Mucosa of gallbladder (tissue), 1 donor: ENCODE measurements around the gene SPOPL. TPM values are rescaled to one million over a fixed set of nuclear protein-coding genes. Genes with fewer than 3 reads are reported as not detected.

ENCODE experiments used
- DNase-seq: peaks from one replicate; pipeline ENCODE4 v3.0.0-alpha.2; 2020; ENCODE audit warnings: low spot score
- total RNA-seq: library from RNA; stranded (reverse); gene quantifications from one replicate; pipeline ENCODE4 v1.2.1, GENCODE V29; 2021
- donor health status: DM: no; HTN: no; CAD: no.

The SPOPL gene
- total RNA-seq, 1 donor from 2014 or later = 29.2 TPM

DNA sequence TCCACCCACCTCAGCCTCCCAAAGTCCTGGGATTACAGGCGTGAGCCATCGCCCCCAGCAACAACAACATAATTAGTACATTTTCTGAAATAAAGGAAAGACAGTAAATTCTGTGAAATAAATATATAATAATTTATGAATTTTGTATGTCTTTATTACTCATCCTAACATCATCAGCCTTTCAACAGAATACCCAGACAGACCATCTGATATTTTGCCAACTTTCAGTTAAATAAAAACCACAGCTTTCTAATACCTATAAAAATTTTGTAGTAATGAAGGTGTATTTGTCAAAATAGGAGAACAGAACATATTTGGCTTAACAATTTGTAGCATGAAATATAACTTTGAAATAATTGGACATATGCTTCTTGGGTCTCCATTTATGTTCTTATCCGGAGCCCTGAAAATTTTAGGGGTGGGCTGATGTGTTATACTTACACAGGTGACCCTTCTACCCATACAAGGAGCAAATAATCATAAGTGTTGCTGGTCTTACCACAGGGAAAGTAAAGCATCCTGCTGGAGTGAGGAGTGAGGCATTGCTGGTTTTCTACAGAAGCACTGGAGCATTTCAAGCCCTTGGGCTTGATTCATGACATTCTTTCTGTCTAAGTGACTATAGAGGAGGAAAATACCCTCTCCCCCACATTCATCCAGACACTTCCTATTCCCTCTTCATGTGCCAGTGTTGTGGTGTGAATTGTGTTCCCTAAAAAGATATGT lies 99.3 kb downstream of the SPOPL start:
- DNase-seq = no peak

DNA sequence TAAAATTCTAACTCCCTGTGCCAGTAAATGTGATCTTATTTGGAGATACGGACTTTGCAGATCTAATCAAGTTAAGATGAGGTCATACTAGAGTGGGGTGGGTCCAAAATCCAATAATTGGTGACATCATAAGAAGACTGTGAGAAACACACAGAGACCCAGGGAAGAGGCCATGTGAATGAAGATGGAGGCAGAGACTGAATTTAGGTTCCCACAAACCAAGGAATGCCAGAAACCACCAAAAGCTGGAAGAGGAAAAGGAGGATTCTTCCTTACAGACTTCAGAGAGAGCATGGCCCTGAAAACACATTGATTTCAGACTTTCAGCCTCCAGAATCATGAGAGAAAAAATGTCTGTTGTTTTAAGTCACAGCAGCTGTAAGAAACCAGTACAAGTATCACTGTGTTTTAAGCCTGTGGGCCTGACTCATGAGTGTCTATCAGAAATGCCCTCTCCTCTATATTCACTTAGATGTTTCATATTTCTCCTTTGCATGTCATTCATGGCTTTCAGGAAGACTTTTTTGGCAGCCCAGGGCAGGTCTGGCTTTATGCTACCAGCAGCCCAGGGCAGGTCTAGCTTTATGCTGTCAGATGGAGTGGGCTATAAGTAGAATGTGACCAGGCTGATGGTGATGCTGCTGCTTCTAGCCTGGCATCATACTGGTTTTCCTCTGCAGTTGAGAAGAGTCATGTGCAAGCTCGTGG lies 100.0 kb downstream of the SPOPL start:
- no peak for DNase-seq

DNA sequence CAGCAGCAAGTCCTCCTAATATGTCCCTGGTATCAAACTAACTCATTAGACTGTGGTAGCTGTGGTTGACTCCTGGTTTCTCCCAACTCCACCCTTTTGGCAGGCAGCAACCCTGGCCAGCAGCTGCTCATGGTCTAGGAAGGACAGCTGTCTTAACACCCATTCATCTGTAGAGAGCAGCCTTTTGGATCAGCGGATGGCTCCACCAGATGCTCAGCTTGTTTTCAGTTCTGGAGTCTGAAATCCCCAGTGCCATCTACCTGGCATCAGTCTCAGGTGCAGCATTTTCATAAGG lies 100.5 kb downstream of the SPOPL start:
- DNase-seq = no peak

DNA sequence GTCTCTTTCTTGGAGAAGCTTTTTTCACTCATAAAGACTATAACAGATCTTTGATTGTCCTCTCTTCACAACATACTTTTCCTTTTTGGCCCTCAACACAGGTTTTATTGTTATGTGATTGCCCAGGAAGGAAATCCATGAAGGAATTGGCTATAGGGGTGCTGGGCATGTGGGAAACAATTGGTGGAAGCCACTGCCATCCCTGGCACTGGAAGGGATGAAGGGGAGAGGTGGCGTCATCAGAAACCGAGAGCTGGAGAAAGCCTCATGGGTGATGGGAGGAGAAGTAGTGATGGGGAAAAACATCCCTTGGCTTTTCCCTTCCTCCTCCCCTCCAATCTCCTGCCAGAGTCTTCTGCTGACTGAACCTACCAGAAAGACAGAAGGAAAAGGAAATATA lies 106.2 kb downstream of the SPOPL start:
- DNase-seq = no peak

DNA sequence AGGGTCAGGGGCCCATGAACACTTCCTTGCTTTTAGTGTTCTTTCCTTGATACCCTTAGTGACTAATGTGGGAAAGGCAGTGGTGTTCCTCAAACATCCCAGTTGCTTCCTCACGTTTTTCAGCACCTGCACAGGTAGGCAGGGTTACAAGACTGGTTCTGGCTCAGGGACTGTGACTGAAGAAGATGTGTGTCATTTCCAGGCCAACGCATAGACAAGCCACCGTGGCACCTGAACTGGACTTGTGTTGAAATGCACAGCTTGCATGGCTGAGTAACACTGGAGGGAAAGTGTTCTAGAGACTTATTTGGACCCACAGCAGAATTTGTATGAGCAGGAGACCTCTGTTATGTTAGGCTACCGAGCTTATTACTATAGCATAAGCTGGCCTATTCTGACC lies 107.9 kb downstream of the SPOPL start:
- no peak for DNase-seq

DNA sequence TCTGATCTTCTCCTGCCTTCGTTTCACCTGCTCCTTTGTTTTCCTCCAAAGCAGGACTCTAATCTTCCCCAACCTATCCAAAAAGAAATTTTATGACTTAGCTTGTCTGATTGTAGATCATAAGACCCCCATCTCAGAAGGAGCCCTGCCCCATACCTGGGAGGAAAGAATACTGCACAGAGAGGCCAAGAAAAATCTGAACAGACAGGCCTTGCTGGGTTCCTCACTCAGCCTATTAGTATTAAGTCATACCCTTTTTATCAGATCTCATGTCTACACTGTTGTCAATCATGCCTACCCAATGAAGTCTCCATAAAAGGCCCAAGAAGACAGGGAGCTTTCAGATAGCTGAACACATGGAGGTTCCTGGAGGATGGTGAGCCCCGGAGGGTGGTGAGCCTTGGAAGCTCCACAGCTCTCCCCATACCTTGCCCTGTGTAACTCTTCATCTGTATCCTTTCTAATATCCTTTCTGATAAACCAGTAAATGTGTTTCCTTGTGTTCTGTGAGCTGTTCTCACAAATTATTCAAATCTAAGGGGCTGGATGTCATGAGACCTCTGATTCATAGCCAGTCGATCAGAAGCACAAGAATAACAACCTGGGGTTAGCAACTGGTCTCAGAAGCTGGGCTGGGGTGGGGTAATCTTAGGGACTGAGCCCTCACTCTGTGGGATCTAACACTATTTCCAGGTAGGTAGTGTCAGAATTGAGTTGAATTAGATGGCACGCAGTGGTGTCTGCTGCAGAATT lies 108.8 kb downstream of the SPOPL start:
- no peak for DNase-seq

DNA sequence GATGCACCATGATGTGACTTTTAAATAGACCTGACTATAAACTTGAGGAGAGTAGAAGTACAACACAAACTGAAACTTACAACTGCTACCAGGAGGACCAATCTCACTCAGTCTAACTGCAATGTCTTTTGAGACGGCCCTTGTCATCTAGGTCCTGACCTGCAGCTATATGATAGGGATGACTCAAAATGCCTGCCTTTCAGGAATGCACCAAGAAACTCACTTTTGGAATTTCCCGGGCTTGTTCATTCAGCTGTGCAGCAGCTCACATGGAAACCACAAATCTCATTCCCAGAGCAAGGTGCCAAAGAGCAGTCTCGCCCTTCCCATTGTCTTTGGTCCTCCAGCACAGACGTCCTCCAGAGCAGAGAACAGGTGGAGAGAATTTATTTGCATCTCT lies 113.7 kb downstream of the SPOPL start:
- DNase-seq = no peak

DNA sequence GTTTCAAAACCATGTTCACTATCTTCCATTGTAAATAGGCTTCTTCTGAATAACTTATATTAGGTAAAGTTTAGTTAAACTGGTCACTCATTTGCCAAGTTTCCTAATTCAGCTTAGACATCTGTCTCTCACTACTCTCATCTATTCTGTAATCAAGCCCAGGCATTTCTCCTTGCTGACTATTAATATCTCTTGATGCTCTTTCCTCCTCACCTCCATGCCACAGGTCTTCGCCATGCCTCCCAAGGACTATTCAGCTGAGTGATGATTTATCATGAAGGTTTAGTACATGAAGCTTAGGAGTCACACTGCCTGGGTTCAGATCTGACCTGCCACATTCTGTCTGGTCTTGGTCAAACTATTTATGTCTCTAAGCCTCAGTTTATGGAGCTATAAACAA lies 115.5 kb downstream of the SPOPL start:
- DNase-seq = no peak

DNA sequence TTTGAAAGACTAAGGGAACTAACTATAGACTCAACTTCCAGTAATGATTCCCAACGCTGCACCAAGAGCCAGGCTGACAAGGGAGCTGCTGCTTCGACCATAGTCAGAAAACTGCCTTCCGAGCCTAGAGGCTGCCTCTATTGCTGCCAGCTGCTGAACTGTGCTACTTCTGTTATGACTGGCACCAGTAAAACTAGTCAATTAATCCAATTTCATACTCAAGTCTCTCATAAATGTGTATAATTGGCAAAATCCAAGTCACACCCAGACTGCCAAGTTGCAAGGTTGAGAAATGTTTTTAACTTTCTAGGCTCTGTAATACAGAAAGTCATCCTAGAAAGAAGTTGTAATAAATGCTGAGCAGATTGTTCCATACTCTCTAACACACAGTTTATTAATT lies 117.4 kb downstream of the SPOPL start:
- DNase-seq = no peak

DNA sequence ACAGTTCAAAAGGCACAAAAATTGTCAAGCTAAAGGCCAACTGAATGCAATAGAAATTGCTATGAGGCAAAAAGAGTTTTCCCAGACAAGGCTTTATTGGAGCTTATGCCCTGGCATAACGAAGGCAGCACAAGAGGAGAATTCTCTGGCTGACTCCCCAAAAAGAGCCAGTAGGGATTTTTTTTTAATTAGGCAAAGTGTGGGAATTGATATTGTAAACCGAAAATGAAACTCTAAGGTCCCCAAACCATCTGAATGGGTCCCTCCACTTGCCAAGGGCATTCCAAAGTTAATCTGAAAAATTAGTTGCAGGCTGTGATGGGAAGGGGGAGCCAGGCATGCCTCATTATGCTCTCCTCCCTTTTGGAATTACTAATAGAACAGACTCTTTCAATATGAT lies 118.9 kb downstream of the SPOPL start:
- no peak for DNase-seq

DNA sequence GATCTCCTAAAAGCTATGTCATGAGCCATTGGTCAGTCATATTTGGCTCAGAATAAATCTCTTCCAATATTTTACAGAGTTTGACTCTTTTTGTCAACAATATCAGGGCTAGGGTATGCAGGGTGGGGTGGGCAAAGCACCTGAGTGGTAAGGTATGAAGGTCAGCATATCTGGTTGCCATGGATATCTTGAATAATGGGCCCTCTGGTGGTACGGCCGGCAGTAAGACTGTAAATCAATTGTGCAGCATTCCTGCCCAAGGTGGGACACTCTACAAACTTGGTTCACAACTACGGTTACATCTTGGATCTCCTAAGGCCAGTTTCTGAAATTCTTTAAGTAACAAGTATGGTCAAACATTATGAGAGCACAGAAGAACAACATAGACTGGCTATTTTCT lies 119.6 kb downstream of the SPOPL start:
- no peak for DNase-seq

DNA sequence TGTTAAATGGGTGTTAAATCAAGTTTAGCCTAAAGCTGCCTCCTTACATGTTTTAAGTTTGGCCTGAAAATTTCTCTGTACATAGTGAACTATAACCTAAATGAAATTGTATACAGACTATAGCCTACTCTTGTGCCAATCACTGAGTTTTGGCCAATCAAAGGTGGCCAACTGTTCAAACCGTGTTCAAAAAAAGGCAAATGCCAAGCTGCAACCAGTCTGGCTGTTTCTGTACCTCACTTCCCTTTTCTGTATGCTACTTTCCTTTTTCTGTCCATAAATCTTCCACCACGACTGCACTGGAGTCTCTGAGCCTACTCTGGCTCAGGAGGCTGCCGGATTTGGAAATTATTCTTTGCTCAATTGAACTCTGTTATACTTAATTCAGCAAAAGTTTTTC lies 121.0 kb downstream of the SPOPL start:
- DNase-seq = no peak
